Urinary bladder (tissue), 4 donors: Measurements from ENCODE around the gene GABRB1. TPM values are rescaled to one million over a fixed set of nuclear protein-coding genes. Genes with fewer than 3 reads are reported as not detected.

ENCODE experiments used
- DNase-seq: peaks from one replicate; pipeline ENCODE4 v3.0.0-alpha.2; 2015; ENCODE audit errors: extremely low spot score
- H3K27ac ChIP-seq: one replicate; pipeline ENCODE4 v1.5.1; 2013; ENCODE audit warnings: low read depth, mild to moderate bottlenecking, moderate library complexity
- H3K36me3 ChIP-seq: one replicate; pipeline ENCODE4 v1.6.1; 2013; ENCODE audit warnings: mild to moderate bottlenecking, moderate library complexity; ENCODE audit not compliant: insufficient read depth
- H3K4me1 ChIP-seq: one replicate; pipeline ENCODE4 v1.6.1; 2013; ENCODE audit warnings: mild to moderate bottlenecking, moderate library complexity; ENCODE audit not compliant: insufficient read depth
- H3K4me3 ChIP-seq: one replicate; pipeline ENCODE4 v1.5.1; 2013; ENCODE audit warnings: low read depth, low read length
- WGBS: extraction: QIAGEN DNeasy Blood & Tissue Kit; methylation state at CpG from one replicate; pipeline ENCODE4 v1.1.7; 2013; 5-methylcytosine and 5-hydroxymethylcytosine counted together
- polyA plus RNA-seq: library from polyadenylated mRNA; stranded (reverse); fragments of 200-250 nt; gene quantifications from one replicate; pipeline ENCODE4 v1.2.3, GENCODE V29; 2013
- total RNA-seq: library from RNA; depleted of rRNA; stranded (reverse); fragments of >200 nt; gene quantifications from one replicate; pipeline ENCODE4 v1.2.3, GENCODE V29; 2014
- donor health status: healthy with polysubstance abuse.
- donor health status: healthy.

Gene GABRB1
- total and polyA plus RNA-seq, 2 donors: 0.79 TPM; not detected in 1

DNA sequence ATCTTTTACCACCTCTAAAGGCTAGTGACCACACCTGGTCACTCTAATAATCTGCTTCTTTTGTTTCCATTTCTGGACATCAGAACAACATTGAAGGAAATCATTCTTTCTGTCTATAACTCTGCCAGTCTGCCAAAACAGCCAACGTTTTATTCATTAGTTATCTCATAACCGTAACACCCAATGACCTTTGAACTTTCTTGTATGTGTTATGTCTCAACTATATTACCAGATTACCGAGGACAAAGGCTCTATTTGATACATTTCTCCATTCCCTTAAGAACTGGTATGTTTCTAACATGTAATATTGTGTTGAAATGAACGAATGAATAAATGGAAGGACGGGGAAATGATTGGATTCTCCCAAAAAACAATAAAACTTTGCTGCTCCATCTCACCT, 152.7 kb downstream of the GABRB1 start:
- Histone ChIP-seq H3K4me1 (no peaks in the 10 kb centered on the region), H3K4me3 (no peak overlapping the region), H3K36me3 (no peaks in the 10 kb centered on the region), H3K27ac (no peak overlapping the region)
- DNase-seq: no peak
- 70% methylated on average over 5 of the region's 5 CpGs for WGBS

- no peak overlapping the region for H3K4me3 ChIP-seq
- no peaks in the 10 kb centered on the region for H3K36me3 ChIP-seq
- WGBS: 90% methylated on average over 3 of the region's 3 CpGs
- H3K27ac ChIP-seq: no peak overlapping the region
- DNase-seq: no peak
- no peaks in the 10 kb centered on the region for H3K4me1 ChIP-seq
Measured at GRCh38 chr4:47185761-47186160, 154.4 kb downstream of the GABRB1 start.

GRCh38 chr4:47187608-47188007, 156.2 kb downstream of the GABRB1 start:
- 80% methylated on average over 2 of the region's 2 CpGs for WGBS
- Histone ChIP-seq H3K27ac (no peak overlapping the region), H3K36me3 (no peaks in the 10 kb centered on the region), H3K4me3 (no peak overlapping the region), H3K4me1 (no peaks in the 10 kb centered on the region)
- no peak for DNase-seq

GRCh38 chr4:47193179-47193578, 161.8 kb downstream of the GABRB1 start:
- Histone ChIP-seq H3K4me3 (no peak overlapping the region), H3K27ac (no peak overlapping the region), H3K36me3 (no peaks in the 10 kb centered on the region), H3K4me1 (no peaks in the 10 kb centered on the region)
- DNase-seq: no peak
- WGBS: 64% methylated on average over 6 of the region's 6 CpGs

- WGBS: 36% methylated on average over 4 of the region's 4 CpGs
- Histone ChIP-seq H3K36me3 (no peaks in the 10 kb centered on the region), H3K4me1 (no peaks in the 10 kb centered on the region), H3K27ac (no peak overlapping the region), H3K4me3 (no peak overlapping the region)
- DNase-seq: no peak
Measured at GRCh38 chr4:47194036-47194737, 162.8 kb downstream of the GABRB1 start.

GRCh38 chr4:47195706-47196105, 164.3 kb downstream of the GABRB1 start:
- H3K27ac ChIP-seq: no peak overlapping the region
- no peak overlapping the region for H3K4me3 ChIP-seq
- no peaks in the 10 kb centered on the region for H3K36me3 ChIP-seq
- no peaks in the 10 kb centered on the region for H3K4me1 ChIP-seq
- DNase-seq: no peak

- WGBS: 59% methylated on average over 5 of the region's 5 CpGs
- DNase-seq: no peak
Measured at GRCh38 chr4:47198791-47199190, 167.4 kb downstream of the GABRB1 start.

DNA sequence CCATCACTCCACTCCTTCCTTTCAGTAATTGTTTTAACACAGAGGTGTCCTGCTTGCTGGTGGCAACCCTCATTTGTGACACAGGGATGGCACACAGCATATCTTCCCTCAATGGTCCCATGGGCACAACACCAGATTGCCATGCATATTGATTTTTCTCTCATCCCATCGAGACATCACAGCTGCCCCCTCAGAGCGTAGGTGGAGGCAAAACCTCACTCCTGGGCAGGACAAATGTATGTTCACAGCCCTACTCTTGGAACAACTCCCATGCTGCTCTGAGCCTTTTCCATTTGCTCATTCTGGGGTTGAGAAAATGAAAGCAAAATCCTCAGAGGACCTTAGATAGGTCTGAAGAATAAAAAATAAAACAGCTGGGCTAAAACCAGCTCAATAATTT, 172.2 kb downstream of the GABRB1 start:
- H3K4me1 ChIP-seq: no peaks in the 10 kb centered on the region
- no peaks in the 10 kb centered on the region for H3K36me3 ChIP-seq
- no peak overlapping the region for H3K27ac ChIP-seq
- H3K4me3 ChIP-seq: no peak overlapping the region
- no peak for DNase-seq
- WGBS: 78% methylated on average over 2 of the region's 2 CpGs

More at GRCh38 chr4:47198791-47199190, 167.4 kb downstream of the GABRB1 start:
- no peaks in the 10 kb centered on the region for H3K4me1 ChIP-seq
- H3K4me3 ChIP-seq: no peak overlapping the region
- no peak overlapping the region for H3K27ac ChIP-seq
- no peaks in the 10 kb centered on the region for H3K36me3 ChIP-seq

DNA sequence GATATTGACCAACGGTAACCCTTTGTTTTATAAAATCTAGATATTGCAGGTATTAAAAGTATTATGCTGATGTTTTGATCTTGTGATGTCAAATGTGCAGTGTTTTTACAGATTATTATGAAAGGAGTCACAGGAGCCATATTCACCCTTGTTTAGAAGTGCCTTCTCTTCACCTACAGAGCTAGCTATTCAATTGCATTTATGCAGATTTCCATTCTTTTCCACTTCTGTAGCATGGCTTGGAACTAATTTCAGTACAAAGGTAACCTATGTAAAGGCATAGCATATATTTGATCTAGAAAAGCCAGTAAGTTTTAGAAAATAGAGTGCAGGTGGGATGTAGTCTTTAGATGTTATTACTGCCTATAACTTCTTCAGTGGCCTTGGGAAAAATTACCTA, 176.2 kb downstream of the GABRB1 start:
- Histone ChIP-seq H3K27ac (no peak overlapping the region), H3K4me1 (no peaks in the 10 kb centered on the region), H3K4me3 (no peak overlapping the region), H3K36me3 (no peaks in the 10 kb centered on the region)
- WGBS: 85% methylated on average over 1 of the region's 1 CpG
- no peak for DNase-seq

GRCh38 chr4:47209833-47210232, 178.5 kb downstream of the GABRB1 start:
- no peak overlapping the region for H3K4me3 ChIP-seq
- 57% methylated on average over 1 of the region's 1 CpG for WGBS
- no peaks in the 10 kb centered on the region for H3K36me3 ChIP-seq
- no peak for DNase-seq
- no peak overlapping the region for H3K27ac ChIP-seq
- H3K4me1 ChIP-seq: no peaks in the 10 kb centered on the region

DNA sequence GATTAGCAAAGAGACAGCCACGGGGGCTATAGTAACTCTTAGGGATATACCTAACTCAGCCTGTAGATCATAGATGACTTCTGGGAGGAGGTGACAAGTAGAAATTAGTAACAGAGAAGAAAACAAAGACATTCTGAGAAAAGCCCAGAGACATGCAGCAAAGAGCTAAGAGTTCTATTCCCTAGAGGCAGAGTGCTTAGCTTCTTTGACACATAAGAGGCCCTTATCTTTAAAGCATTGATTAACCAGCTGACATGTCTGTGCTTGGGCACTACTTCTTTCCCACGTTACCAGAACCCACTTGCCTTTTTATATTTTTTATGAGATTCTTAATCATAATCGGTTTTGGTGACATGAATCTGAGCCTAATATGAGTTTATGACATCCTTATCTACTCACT, 179.5 kb downstream of the GABRB1 start:
- no peak for DNase-seq
- H3K27ac ChIP-seq: no peak overlapping the region
- 33% methylated on average over 3 of the region's 3 CpGs for WGBS
- no peak overlapping the region for H3K4me3 ChIP-seq
- H3K36me3 ChIP-seq: no peaks in the 10 kb centered on the region
- H3K4me1 ChIP-seq: no peaks in the 10 kb centered on the region

GRCh38 chr4:47213106-47213505, 181.7 kb downstream of the GABRB1 start:
- Histone ChIP-seq H3K4me3 (no peak overlapping the region), H3K27ac (no peak overlapping the region), H3K4me1 (no peaks in the 10 kb centered on the region), H3K36me3 (no peaks in the 10 kb centered on the region)
- DNase-seq: no peak
- 65% methylated on average over 2 of the region's 2 CpGs for WGBS

GRCh38 chr4:47213539-47213938, 182.2 kb downstream of the GABRB1 start:
- Histone ChIP-seq H3K27ac (no peak overlapping the region), H3K4me1 (no peaks in the 10 kb centered on the region), H3K36me3 (no peaks in the 10 kb centered on the region), H3K4me3 (no peak overlapping the region)
- 96% methylated on average over 1 of the region's 1 CpG for WGBS
- DNase-seq: no peak

DNA sequence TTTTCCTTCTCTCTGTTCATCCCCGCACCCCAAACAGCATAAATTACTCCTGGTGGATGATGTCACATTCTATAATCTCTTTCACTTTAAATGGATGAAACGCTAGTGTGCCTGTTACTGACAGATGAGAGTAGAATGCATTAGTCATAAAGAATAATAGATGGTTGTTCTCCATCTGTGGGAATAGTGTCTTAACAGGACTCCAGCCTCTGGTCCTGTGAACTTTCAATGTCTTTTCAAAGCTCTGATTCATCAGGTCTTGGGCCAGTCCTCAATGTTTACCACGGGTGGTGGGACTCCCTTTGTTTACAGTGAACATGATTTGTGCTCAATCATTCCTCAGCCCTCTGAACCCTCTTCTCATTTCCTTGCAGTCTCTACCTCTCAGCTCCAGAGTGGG, 182.6 kb downstream of the GABRB1 start:
- H3K36me3 ChIP-seq: no peaks in the 10 kb centered on the region
- H3K4me1 ChIP-seq: no peaks in the 10 kb centered on the region
- DNase-seq: no peak
- 32% methylated on average over 3 of the region's 3 CpGs for WGBS
- no peak overlapping the region for H3K27ac ChIP-seq
- no peak overlapping the region for H3K4me3 ChIP-seq

DNA sequence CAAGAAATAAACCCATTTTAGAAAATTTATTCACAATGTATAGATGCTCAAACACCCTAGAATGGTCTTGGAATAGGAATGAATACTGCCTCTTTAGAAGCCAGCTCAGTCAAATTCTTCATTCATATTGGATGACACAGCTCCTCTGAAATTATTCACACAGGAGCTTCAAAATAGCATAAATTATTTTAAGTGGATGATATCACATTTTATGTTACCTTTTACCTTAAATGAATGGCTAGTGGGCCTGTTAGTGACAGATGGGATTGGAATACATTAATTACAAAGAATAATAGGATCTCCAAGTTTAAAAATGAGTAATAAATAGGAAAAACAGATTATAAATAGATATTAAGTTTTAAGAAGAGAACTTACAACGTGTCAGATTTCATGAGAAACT, 184.4 kb downstream of the GABRB1 start:
- H3K27ac ChIP-seq: no peak overlapping the region
- no peaks in the 10 kb centered on the region for H3K4me1 ChIP-seq
- H3K4me3 ChIP-seq: no peak overlapping the region
- 30% methylated on average over 1 of the region's 1 CpG for WGBS
- no peaks in the 10 kb centered on the region for H3K36me3 ChIP-seq
- no peak for DNase-seq
